ENCODE data around the gene ANKRD42.

The ANKRD42 gene

DNA sequence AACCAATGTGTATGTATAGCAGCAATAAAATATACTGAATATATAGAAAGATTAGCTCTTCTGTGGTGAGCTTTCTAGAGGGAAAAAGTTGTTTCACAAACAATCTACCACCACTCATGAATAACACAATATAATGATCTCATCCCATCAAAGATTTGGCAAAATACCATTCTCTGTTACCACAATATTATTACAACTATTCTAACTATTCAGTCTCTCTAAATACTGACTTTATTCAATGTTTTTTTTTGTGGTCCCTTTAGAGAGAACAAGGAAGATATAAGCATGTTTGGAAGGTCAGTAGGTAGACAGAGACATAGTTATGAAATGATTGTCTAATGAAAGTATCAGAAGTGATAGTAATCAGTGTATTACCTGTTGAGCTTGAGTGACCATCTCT is 84.8 kb downstream of the ANKRD42 start:
- no peak for TF ChIP-seq CTCF (IDR thresholded peaks at IDR 0.05; ENCODE audit: low read depth, low read length)
- no peak overlapping the region for H3K4me3 ChIP-seq (ENCODE audit: low read depth, low read length)

GRCh38 chr11:83280256-83280655 is 86.7 kb downstream of the ANKRD42 start:
- no peak overlapping the region for H3K4me3 ChIP-seq (ENCODE audit: low read depth, low read length)

DNA sequence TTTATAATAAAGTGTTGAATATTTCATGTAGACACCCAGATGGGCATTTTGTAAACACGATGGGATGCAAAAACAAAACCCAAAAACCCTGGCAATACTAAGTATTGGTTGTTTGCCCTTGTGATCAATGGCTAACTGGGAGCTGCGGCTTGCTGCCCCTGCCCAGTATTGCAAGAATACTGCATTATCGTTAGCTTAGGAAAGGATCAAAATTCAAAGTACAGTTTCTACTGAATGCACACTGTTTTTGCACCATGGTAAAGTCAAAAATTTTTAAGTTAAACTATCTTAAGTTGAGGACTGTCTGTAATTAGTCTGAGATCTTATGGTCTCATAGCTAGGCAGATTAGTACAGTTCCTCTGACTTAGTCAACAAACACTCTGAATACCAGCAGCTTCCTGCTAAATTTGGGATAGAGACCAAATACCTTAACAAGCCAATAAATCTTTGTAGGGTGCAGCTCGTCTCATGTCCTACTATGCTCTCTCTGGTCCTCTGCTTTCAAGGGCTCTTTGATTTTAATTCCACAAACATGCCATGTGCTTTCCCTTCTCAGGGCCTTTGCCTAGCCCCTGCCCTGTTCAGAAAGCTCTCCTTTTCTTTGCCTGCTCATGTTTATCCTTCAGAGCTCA is 88.7 kb downstream of the ANKRD42 start:
- TF ChIP-seq CTCF (IDR thresholded peaks at IDR 0.05; ENCODE audit: low read depth, low read length) = no peak
- no peak overlapping the region for H3K4me3 ChIP-seq (ENCODE audit: low read depth, low read length)

More at GRCh38 chr11:83280256-83280655, 86.7 kb downstream of the ANKRD42 start:
- TF ChIP-seq CTCF (IDR thresholded peaks at IDR 0.05; ENCODE audit: low read depth, low read length) = no peak

GRCh38 chr11:83284501-83285150 is 91.1 kb downstream of the ANKRD42 start:
- no peak for TF ChIP-seq CTCF (IDR thresholded peaks at IDR 0.05; ENCODE audit: low read depth, low read length)
- H3K4me3 ChIP-seq (ENCODE audit: low read depth, low read length) = peak overlapping the region; percentile 89

DNA sequence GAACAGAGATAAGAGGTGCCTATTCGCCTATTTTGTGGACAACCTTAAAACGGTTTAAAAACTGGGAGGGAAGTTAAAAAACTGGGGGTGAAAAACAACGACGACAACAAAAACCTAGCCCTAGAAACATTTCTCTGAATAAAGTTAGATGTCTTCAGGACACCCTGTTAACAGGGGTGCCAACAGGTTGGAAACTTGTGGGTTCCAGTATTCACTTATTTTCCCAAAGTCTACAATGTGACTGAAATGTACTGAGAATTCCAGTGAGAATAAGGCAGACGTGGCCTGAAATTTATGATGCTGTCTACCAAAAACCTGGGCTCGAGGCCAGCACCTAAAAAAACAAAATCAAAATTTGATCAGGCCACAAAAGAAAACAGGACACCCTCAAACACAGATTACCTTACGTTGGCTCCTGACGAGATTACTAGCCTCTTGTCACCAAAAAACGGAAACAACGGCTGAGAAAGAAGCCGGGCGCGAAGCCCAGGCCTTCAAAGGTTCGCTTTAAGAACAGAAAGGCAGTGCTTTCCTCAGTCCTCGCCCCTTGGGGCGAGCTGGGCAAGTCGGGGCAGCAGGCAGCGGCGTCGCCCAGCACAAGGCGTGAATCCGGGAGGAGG is 91.7 kb downstream of the ANKRD42 start:
- no peak for TF ChIP-seq CTCF (IDR thresholded peaks at IDR 0.05; ENCODE audit: low read depth, low read length)
- peak overlapping the region; percentile 89 for H3K4me3 ChIP-seq (ENCODE audit: low read depth, low read length)

- H3K4me3 ChIP-seq (ENCODE audit: low read depth, low read length) = peak within 1 kb of the TSS; percentile 89
- TF ChIP-seq CTCF (IDR thresholded peaks at IDR 0.05; ENCODE audit: low read depth, low read length) = no peak
Measured at GRCh38 chr11:83285771-83286528, 92.4 kb downstream of the ANKRD42 start, which contains the start of gene CCDC90B. CCDC90B (minus strand) TSS chr11:83286367; CDS start chr11:83285972, 395 bp downstream.
